K562 (cell line): ENCODE data around the gene TCEANC.

Source experiments
- BHLHE40 ChIP-seq: IDR thresholded peaks from 2 replicates; pipeline ENCODE4 v1.6.1; 2011; ENCODE audit warnings: low read length, improper control_type of control experiment
- CTCF ChIP-seq, 3 experiments: IDR thresholded peaks in 2 of 3; conservative IDR thresholded peaks in 1 of 3; 2 replicates each; pipeline ENCODE4 v1.5.1; 2011 to 2012; ENCODE audit warnings: low read length in 3 of 3, mild to moderate bottlenecking in 3 of 3, control low read depth in 2 of 3, improper control_type of control experiment in 1 of 3, inconsistent platforms in 1 of 3, low read depth in 1 of 3, mixed read lengths in 1 of 3, moderate library complexity in 1 of 3; ENCODE audit not compliant: insufficient read depth in 2 of 3
- HDAC8 ChIP-seq: fragments of 450-650 bp; IDR thresholded peaks from 2 replicates; pipeline ENCODE4 v1.6.1; 2016; ENCODE audit warnings: mild to moderate bottlenecking, missing genetic modification characterization, moderate library complexity, missing compliant biosample characterization
- POLR2A ChIP-seq: fragments of 450-650 bp; conservative IDR thresholded peaks from 2 replicates; pipeline ENCODE4 v1.6.1; 2016
- POLR2AphosphoS5 ChIP-seq: IDR thresholded peaks from 2 replicates; pipeline ENCODE4 v1.6.1; 2011; ENCODE audit warnings: mild to moderate bottlenecking, low read depth, low read length, moderate library complexity; ENCODE audit not compliant: control insufficient read depth, insufficient read depth
- POLR3G ChIP-seq: IDR thresholded peaks from 2 replicates; pipeline ENCODE4 v1.6.1; 2011; ENCODE audit not compliant: insufficient read length, insufficient replicate concordance; ENCODE audit errors: extremely low read depth
- SP2 ChIP-seq: IDR thresholded peaks from 2 replicates; pipeline ENCODE4 v1.6.1; 2011; ENCODE audit warnings: mild to moderate bottlenecking, low read depth, low read length, moderate library complexity; ENCODE audit not compliant: poor library complexity, severe bottlenecking; ENCODE audit errors: extremely low read depth
- XRCC5 ChIP-seq: fragments of 200-400 bp; formaldehyde crosslinking; IDR thresholded peaks from 2 replicates; pipeline ENCODE4 v1.6.1; 2017; ENCODE audit warnings: low read depth, mild to moderate bottlenecking, low read length
- ZBTB7A ChIP-seq: IDR thresholded peaks from 2 replicates; pipeline ENCODE4 v1.6.1; 2011; ENCODE audit warnings: low read depth, mild to moderate bottlenecking, low read length, moderate library complexity, borderline replicate concordance; ENCODE audit not compliant: control insufficient read depth
- TF ChIP-seq, protein P1 (sequence below), 2 experiments: fragments of 200-800 bp in 1 of 2; sonication (Bioruptor generic) in 1 of 2; sonication (generic) in 1 of 2; formaldehyde crosslinking in 1 of 2; IDR thresholded peaks in 1 of 2; conservative IDR thresholded peaks in 1 of 2; 2 replicates each; pipeline versions ENCODE4 v1.5.0 to v1.6.1; 2016 to 2020; ENCODE audit warnings: missing compliant biosample characterization in 1 of 2, missing genetic modification characterization in 1 of 2, missing genetic modification reagents in 1 of 2

- TF ChIP-seq POLR3G (no peak), HDAC8 (no peak), CTCF (IDR thresholded peaks at IDR 0.05 in 2 of 3, conservative IDR thresholded peaks at IDR 0.05 in 1 of 3; ENCODE audit: insufficient read depth in 2 of 3, low read depth in 1 of 3, low read length in 3 of 3) (no peak), POLR2A (no peak), ZBTB7A (no peak), BHLHE40 (no peak), XRCC5 (no peak), SP2 (no peak), POLR2AphosphoS5 (no peak)
- TF ChIP-seq, protein P1, sequence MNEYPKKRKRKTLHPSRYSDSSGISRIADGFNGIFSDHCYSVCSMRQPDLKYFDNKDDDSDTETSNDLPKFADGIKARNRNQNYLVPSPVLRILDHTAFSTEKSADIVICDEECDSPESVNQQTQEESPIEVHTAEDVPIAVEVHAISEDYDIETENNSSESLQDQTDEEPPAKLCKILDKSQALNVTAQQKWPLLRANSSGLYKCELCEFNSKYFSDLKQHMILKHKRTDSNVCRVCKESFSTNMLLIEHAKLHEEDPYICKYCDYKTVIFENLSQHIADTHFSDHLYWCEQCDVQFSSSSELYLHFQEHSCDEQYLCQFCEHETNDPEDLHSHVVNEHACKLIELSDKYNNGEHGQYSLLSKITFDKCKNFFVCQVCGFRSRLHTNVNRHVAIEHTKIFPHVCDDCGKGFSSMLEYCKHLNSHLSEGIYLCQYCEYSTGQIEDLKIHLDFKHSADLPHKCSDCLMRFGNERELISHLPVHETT (CRISPR knock-in tag; conservative IDR thresholded peaks at IDR 0.05 in 1 of 2, IDR thresholded peaks at IDR 0.05 in 1 of 2), result no peak
These were observed 2.7 kb downstream of the TCEANC start for GRCh38 chrX:13655674-13656073.
